Chondrocyte (in vitro differentiated cells): ENCODE measurements around the gene MYBPC1. TPM values are rescaled to one million over a fixed set of nuclear protein-coding genes. Genes with fewer than 3 reads are reported as not detected.

Experiments used
- DNase-seq: peaks from one replicate; pipeline ENCODE4 v3.0.0; 2021; ENCODE audit warnings: mixed read lengths, low spot score
- H3K27ac Mint-ChIP-seq: one replicate; pipeline ENCODE4 v1.8.0; 2021; ENCODE audit warnings: mild to moderate bottlenecking, moderate library complexity, mixed read lengths; ENCODE audit not compliant: unreplicated experiment
- H3K27me3 Mint-ChIP-seq: 2 replicates; pipeline ENCODE4 v1.8.0; 2021; ENCODE audit warnings: low read depth, mixed read lengths
- H3K36me3 Mint-ChIP-seq: 2 replicates; pipeline ENCODE4 v1.8.0; 2021; ENCODE audit warnings: low read depth, mixed read lengths
- H3K4me1 Mint-ChIP-seq: 2 replicates; pipeline ENCODE4 v1.8.0; 2021; ENCODE audit warnings: low read depth, mild to moderate bottlenecking, mixed read lengths
- H3K4me3 Mint-ChIP-seq: one replicate; pipeline ENCODE4 v1.8.0; 2021; ENCODE audit warnings: mild to moderate bottlenecking, moderate library complexity, mixed read lengths; ENCODE audit not compliant: unreplicated experiment
- H3K9me3 Mint-ChIP-seq: 2 replicates; pipeline ENCODE4 v1.8.0; 2021; ENCODE audit warnings: low read depth, mixed read lengths
- total RNA-seq: library from RNA; stranded (reverse); gene quantifications from 3 replicates; pipeline ENCODE4 v1.2.1, GENCODE V29; 2021
- TF ChIP-seq, protein P1 (sequence below): fragments of 200-600 bp; sonication (generic); IDR thresholded peaks from 2 replicates; pipeline ENCODE4 v1.5.0; 2021; ENCODE audit warnings: antibody characterized with exemption, mild to moderate bottlenecking, moderate library complexity

The MYBPC1 gene
- total RNA-seq, 1 donor from 2014 or later = not detected

DNA sequence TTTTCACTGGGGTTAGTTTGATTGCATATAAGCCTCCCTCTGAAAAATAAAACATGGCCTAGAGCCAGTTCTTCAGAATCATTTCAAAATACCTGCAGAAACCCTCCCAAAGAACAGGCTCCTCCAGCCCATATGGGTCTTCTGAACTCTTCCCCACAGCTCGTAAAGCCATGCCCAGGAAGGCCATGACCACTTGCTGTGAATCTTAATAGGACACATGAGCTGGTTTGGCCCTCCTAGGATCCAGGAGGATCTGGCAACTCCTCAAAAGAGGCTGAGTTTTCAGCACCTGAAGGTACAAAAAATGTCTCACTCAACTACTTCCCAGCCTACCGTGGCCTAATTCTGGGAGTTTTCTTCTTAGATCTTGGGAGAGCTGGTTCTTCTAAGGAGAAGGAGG, 2.4 kb downstream of the MYBPC1 start:
- H3K36me3 Mint-ChIP-seq = no peaks in the 10 kb centered on the region
- no peak overlapping the region for H3K27ac Mint-ChIP-seq

DNA sequence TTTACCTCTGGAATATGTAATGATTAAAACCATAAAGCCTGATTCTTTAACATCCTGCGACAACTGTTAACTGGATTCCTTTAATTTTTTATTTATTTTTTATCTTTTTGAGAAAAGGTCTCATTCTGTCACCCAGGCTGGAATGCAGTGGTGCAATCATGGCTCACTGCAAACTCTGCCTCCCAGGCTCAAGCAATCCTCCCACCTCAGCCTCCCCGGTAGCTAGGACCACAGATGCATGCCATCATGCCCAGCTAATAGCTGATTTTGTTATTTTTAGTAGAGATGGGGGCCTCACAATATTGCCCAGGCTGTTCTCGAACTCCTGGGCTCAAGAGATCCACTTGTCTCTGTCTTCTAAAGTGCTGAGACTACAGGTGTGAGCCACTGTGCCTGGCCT, 3.7 kb downstream of the MYBPC1 start:
- no peak overlapping the region for H3K27ac Mint-ChIP-seq
- H3K36me3 Mint-ChIP-seq = no peaks in the 10 kb centered on the region
- peaks cover 4% of the 10 kb centered on the region for H3K27me3 Mint-ChIP-seq
- no peak overlapping the region for H3K4me3 Mint-ChIP-seq
- TF ChIP-seq, protein P1, sequence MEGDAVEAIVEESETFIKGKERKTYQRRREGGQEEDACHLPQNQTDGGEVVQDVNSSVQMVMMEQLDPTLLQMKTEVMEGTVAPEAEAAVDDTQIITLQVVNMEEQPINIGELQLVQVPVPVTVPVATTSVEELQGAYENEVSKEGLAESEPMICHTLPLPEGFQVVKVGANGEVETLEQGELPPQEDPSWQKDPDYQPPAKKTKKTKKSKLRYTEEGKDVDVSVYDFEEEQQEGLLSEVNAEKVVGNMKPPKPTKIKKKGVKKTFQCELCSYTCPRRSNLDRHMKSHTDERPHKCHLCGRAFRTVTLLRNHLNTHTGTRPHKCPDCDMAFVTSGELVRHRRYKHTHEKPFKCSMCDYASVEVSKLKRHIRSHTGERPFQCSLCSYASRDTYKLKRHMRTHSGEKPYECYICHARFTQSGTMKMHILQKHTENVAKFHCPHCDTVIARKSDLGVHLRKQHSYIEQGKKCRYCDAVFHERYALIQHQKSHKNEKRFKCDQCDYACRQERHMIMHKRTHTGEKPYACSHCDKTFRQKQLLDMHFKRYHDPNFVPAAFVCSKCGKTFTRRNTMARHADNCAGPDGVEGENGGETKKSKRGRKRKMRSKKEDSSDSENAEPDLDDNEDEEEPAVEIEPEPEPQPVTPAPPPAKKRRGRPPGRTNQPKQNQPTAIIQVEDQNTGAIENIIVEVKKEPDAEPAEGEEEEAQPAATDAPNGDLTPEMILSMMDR = no peak
- no peak for DNase-seq
- H3K4me1 Mint-ChIP-seq = no peaks in the 10 kb centered on the region
- no peaks in the 10 kb centered on the region for H3K9me3 Mint-ChIP-seq

More for the DNA sequence above, 2.4 kb downstream of the MYBPC1 start:
- peaks cover 4% of the 10 kb centered on the region for H3K27me3 Mint-ChIP-seq
- no peaks in the 10 kb centered on the region for H3K9me3 Mint-ChIP-seq
- DNase-seq = no peak
- H3K4me1 Mint-ChIP-seq = no peaks in the 10 kb centered on the region
- TF ChIP-seq, protein P1 = no peak
- no peak overlapping the region for H3K4me3 Mint-ChIP-seq

DNA sequence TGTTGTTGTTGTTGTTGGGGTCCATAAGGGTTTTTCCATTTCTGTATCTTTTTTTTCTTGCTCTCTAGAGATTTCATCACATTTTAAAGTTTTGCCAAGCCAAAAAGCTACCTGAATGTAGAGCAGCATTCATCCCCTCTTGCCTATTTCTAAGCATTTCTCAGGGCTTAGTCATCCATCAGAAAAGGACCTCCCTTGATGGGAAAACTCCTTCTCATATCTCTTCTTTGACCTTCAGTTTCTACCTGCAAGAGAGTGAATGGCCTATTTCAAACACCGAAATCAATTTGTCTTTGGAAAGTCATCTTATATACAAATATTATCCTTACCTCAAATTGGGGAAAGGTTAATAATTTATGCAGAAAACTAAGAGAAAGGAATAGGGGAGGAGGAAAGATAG, 4.5 kb downstream of the MYBPC1 start:
- no peak for DNase-seq
- Mint-ChIP-seq H3K36me3 (no peaks in the 10 kb centered on the region), H3K27ac (no peak overlapping the region), H3K27me3 (peaks cover 4% of the 10 kb centered on the region), H3K9me3 (no peaks in the 10 kb centered on the region), H3K4me1 (no peaks in the 10 kb centered on the region), H3K4me3 (no peak overlapping the region)
- TF ChIP-seq, protein P1 = no peak

DNA sequence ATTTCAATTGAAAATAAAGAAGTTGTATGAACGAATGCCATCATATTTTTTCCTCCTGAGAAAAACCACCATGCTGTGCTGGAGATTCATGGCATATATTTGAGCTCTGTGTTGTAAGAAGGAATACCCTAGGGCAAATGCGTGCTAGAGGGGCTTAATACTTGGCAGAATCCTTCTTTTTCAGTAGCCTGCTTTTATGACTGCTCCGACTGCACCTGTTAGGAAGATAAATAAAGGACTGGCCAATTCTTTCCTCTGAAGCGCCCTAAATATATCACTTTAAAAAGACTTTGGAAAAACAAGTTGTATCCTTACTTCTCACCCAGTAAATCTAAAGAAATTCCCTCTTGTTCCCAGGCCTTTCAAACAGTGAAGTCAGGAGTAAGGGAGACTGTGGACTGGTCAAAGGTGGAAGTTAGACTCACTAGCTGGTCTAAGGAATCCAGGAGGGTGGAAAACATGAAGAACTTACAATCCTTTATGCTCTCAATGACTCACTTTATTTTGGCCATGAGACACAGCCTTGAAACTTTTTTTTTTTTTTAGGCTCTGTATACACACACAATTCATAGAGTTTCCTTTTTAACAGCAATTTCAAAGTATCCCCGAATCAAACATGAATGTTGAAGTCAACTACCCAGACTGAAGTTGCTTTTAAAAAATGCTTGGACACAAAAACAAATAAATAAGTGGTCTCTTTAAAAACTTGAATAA, 5.2 kb downstream of the MYBPC1 start:
- Mint-ChIP-seq H3K4me1 (no peaks in the 10 kb centered on the region), H3K9me3 (no peaks in the 10 kb centered on the region)

DNA sequence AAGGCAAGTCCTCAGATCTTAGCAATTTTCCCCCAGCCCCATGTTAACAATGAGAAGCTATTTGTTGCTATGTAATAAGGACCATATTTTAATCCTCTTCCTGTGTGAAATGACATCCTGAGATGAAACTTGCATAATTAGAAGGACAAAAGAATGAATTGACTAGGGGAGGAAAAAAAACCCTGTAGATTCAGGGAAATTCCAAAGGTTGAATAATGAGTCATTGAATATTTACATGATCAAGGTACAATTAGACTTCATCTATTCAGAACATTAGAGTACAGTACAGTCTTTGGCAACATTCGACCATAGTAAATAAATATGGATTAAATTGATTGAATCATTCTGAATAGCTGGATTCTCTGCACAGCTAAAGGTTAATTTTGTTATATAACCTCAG, 9.4 kb downstream of the MYBPC1 start:
- H3K4me1 Mint-ChIP-seq = no peaks in the 10 kb centered on the region
- H3K4me3 Mint-ChIP-seq = no peak overlapping the region
- TF ChIP-seq, protein P1 = no peak
- no peaks in the 10 kb centered on the region for H3K9me3 Mint-ChIP-seq
- H3K27ac Mint-ChIP-seq = no peak overlapping the region
- no peaks in the 10 kb centered on the region for H3K36me3 Mint-ChIP-seq
- H3K27me3 Mint-ChIP-seq = peaks cover 3% of the 10 kb centered on the region
- DNase-seq = no peak

More for the DNA sequence above, 5.2 kb downstream of the MYBPC1 start:
- TF ChIP-seq, protein P1 = no peak
- H3K27me3 Mint-ChIP-seq = peaks cover 1% of the 10 kb centered on the region
- no peaks in the 10 kb centered on the region for H3K36me3 Mint-ChIP-seq
- no peak overlapping the region for H3K27ac Mint-ChIP-seq
- H3K4me3 Mint-ChIP-seq = no peak overlapping the region
- no peak for DNase-seq
